Gastrocnemius medialis (tissue), 4 donors: ENCODE measurements around the gene DGKH.

Experiments
- CTCF ChIP-seq, 5 experiments: fragments of 450-650 bp in 3 of 5; fragments of 200-600 bp in 2 of 5; sonication (generic) in 2 of 5; IDR thresholded peaks in 4 of 5; conservative IDR thresholded peaks in 1 of 5; 1 replicate in 4 of 5; 2 replicates in 1 of 5; pipeline ENCODE4 v1.5.1; 2016 to 2019; ENCODE audit warnings: antibody characterized with exemption in 5 of 5, mild to moderate bottlenecking in 3 of 5, moderate library complexity in 3 of 5
- POLR2A ChIP-seq, 2 donors: fragments of 450-650 bp; IDR thresholded peaks; one replicate each; pipeline ENCODE4 v1.6.1; 2017; ENCODE audit warnings: antibody characterized with exemption in 2 of 2, mild to moderate bottlenecking in 2 of 2, moderate library complexity in 2 of 2

DNA sequence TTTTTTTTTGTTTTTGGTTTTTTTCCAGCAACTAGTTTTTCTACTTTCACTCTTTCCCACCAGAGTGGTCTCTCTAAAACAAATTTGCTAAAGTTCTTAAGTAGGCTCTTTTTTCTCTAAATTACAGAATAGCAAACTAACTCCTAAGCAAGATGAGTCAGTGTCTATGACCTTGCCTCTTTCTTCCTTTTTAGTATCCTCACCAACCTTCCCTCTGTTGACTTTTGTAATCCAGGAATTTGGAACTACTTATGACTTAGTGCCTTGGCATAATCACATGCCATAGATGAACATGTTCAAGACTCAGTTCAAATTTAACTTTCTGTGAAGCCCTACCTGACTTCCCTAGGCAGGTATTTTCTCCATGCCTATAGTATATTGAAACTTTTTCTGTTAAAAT is 191.2 kb downstream of the DGKH start:
- no peak for TF ChIP-seq CTCF (IDR thresholded peaks at IDR 0.05 in 4 of 5, conservative IDR thresholded peaks at IDR 0.05 in 1 of 5)
- no peak for TF ChIP-seq POLR2A (IDR thresholded peaks at IDR 0.05)
